Measurements from ENCODE around the gene DENND5A. TPM values are rescaled to one million over a fixed set of nuclear protein-coding genes. Genes with fewer than 3 reads are reported as not detected.

Gene DENND5A
- total RNA-seq, 4 donors from 2014 or later, result 13.8 to 56.3 (median 23.4) TPM

GRCh38 chr11:9123595-9124304 lies 141.4 kb downstream of the DENND5A start:
- DNase-seq, result no peak
- WGBS, 2 donors, result 78 to 79% methylated on average over 2 of the region's 2 CpGs
- TF ChIP-seq CTCF (IDR thresholded peaks at IDR 0.05) (no peak), POLR2A (IDR thresholded peaks at IDR 0.05) (no peak)
- Histone ChIP-seq H3K4me3 (no peak overlapping the region), H3K36me3 (no peaks in the 10 kb centered on the region), H3K27ac (no peak overlapping the region), H3K9me3 (no peaks in the 10 kb centered on the region), H3K4me1 (peaks cover 0 to 8% (median 5%) of the 10 kb centered on the region in 3 donors), H3K27me3 (no peaks in the 10 kb centered on the region)
- intact Hi-C loops (cut with DNase I), result no loop called here

GRCh38 chr11:9121469-9121796 lies 143.7 kb downstream of the DENND5A start:
- H3K4me1 ChIP-seq, result peaks cover 0 to 8% (median 5%) of the 10 kb centered on the region in 3 donors
- DNase-seq, result no peak
- no peaks in the 10 kb centered on the region for H3K27me3 ChIP-seq
- intact Hi-C loops (cut with DNase I), result no loop called here
- no peaks in the 10 kb centered on the region for H3K9me3 ChIP-seq
- no peaks in the 10 kb centered on the region for H3K36me3 ChIP-seq
- 80 to 100% methylated on average over 1 to 2 of the region's 2 CpGs for WGBS, 2 donors
- H3K4me3 ChIP-seq, result no peak overlapping the region
- TF ChIP-seq POLR2A (IDR thresholded peaks at IDR 0.05), result no peak
- TF ChIP-seq CTCF (IDR thresholded peaks at IDR 0.05), result no peak
- H3K27ac ChIP-seq, result no peak overlapping the region

- Histone ChIP-seq H3K9me3 (no peaks in the 10 kb centered on the region), H3K4me1 (peaks cover 0 to 8% (median 5%) of the 10 kb centered on the region in 3 donors), H3K4me3 (no peak overlapping the region), H3K27ac (no peak overlapping the region), H3K27me3 (no peaks in the 10 kb centered on the region), H3K36me3 (no peaks in the 10 kb centered on the region)
- intact Hi-C loops (cut with DNase I), result no loop called here
- DNase-seq, result no peak
- 71 to 72% methylated on average over 9 of the region's 9 CpGs for WGBS, 2 donors
- TF ChIP-seq CTCF (IDR thresholded peaks at IDR 0.05) (no peak), POLR2A (IDR thresholded peaks at IDR 0.05) (no peak)
Observed at GRCh38 chr11:9120664-9121468, 144.3 kb downstream of the DENND5A start.

GRCh38 chr11:9118277-9118676 lies 146.9 kb downstream of the DENND5A start:
- WGBS, 2 donors, result 72 to 80% methylated on average over 2 of the region's 2 CpGs
- Histone ChIP-seq H3K27me3 (no peaks in the 10 kb centered on the region), H3K9me3 (peaks cover 0 to 4% (median 0%) of the 10 kb centered on the region in 3 donors), H3K4me1 (no peaks in the 10 kb centered on the region), H3K4me3 (no peak overlapping the region), H3K36me3 (no peaks in the 10 kb centered on the region), H3K27ac (no peak overlapping the region)
- TF ChIP-seq POLR2A (IDR thresholded peaks at IDR 0.05), result no peak
- no peak for TF ChIP-seq CTCF (IDR thresholded peaks at IDR 0.05)
- intact Hi-C loops (cut with DNase I), result no loop called here
- DNase-seq, result no peak

- no peak overlapping the region for H3K4me3 ChIP-seq
- no peak for TF ChIP-seq POLR2A (IDR thresholded peaks at IDR 0.05)
- TF ChIP-seq CTCF (IDR thresholded peaks at IDR 0.05), result no peak
- no peaks in the 10 kb centered on the region for H3K36me3 ChIP-seq
- H3K4me1 ChIP-seq, result peaks cover 0 to 12% (median 0%) of the 10 kb centered on the region in 3 donors
- intact Hi-C loops (cut with DNase I), result no loop called here
- H3K27ac ChIP-seq, result no peak overlapping the region
- 86 to 90% methylated on average over 2 of the region's 2 CpGs for WGBS, 2 donors
- DNase-seq, result no peak
- no peaks in the 10 kb centered on the region for H3K27me3 ChIP-seq
- H3K9me3 ChIP-seq, result peaks cover 0 to 22% (median 0%) of the 10 kb centered on the region in 3 donors
Observed at GRCh38 chr11:9112075-9112474, 153.1 kb downstream of the DENND5A start.

Data from esophagus squamous epithelium (tissue), 5 donors.